RPMI8226 (cell line): Measurements from ENCODE around the gene TMEM236.
"Not testable (repeated sequence)": the region's sequence is repeated elsewhere in the genome, so short reads cannot be mapped to it uniquely, and the experiment has no call there.

Source experiments
- DNase-seq: peaks from one replicate; pipeline ENCODE4 v3.0.0-alpha.2; 2015

Gene TMEM236

DNA sequence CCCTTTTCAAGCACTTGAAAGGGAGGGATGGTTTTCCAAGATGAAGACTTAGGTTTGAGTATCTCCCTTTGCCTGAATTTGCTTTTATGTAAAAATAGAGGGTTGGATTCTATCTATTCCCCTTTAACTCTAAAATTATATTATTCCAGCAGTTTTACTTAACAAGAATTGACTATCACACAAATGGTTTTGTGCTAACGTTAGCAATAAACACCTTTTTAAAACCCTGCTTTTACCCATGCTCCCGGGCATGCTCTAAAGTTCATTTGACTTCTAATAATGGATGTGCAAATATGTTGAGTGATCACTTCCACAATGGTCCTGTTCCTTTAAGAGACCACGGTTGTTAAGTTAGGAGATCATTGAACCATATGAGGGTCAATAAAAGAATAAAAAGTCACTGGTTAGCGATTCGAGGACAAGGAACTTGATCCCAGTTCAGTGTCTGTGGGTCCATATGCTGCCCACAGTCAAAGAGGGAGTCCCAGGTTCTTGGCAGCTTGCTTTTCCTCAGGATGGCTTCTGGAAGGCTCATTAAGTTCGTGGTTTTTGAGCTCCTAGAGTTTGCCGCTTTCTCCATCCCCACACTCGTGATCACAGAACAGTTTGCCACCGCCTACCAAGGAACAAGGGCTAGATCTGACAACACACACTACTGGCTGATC, at the start of gene TMEM236:
TMEM236 (plus strand) TSS at position 421 of the 665 bp plus-strand sequence; CDS start at position 516, 95 bp downstream.
- no peak for DNase-seq

DNA sequence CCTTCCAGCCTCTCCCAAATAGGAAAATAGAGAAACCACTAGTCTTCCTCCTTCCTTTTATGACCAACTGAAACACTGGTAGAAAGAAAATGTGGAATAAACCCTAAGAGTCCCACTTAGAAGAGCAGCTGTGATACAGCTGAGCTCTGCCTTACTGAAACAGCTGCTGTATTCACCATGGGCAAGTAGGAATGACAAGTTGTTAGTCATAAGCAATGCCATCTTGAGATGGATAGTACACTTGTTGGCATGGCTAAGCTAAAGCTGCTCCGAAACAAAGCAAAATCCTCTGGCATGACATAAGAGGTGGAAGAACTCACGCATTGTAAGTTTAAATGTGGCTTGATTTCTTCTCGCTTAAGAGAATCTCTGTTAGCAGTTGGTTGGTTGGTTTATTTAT, 48.3 kb upstream of the TMEM236 start:
- DNase-seq, result no peak

DNA sequence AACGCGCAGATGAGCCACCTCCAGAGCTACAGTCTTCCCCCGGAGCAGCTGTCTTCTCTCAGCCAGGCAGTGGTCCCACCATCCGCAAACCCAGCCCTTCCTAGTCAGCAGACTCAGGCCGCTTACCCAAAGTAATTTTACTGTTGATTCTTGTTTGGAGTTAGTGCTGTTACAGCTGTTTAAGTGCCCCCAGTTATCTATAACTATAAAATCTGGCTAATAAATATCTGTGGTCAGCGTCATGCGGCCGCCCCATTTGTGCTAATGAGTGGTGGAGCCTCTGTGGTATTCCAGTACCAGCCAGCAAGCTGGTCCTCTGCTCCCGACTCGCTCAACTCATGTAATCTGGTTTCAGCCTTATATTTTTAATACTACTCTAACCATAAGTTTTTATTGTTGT, 43.2 kb upstream of the TMEM236 start:
- DNase-seq, result no peak

DNA sequence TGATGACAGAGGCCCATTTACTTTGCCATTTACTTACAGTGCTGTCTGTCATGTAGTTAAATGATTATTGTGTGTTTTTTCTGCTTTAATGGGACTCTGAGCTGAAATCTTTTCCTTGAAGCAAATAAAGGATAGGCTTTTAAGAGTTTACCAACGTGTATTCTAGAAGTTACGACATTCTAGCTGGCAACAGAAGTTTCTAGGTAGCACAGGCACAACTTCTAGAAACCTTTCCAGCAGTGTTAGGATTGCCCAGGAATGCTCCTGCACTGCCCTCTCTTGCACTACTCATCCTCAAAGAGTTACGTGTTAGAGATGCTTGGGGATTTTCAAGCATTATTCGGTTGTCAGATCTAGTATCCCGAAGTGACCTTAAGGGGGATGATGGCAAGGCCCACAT, 42.5 kb upstream of the TMEM236 start:
- DNase-seq, result no peak

DNA sequence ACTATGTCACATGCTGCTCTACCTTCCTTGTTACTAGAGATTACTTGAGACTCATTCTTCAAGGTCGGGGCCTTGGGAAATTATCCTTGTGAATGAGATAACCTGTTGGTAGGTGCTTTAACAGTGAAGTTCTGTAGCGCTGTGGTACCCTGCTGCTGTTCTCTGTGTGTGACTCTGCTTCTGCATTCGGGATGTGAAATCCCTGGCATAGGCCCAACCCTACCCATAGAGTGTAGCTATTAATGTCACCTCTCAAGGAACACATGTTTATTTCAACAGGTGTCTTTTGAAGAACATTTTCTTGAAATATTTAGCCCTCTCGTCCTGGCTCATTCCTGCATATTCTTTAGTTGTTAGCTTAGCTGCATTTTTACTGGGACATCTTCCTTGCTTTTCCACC, 41.8 kb upstream of the TMEM236 start:
- DNase-seq, result no peak

- no peak for DNase-seq
These were observed 39.9 kb upstream of the TMEM236 start for GRCh38 chr10:17712053-17712452.

DNA sequence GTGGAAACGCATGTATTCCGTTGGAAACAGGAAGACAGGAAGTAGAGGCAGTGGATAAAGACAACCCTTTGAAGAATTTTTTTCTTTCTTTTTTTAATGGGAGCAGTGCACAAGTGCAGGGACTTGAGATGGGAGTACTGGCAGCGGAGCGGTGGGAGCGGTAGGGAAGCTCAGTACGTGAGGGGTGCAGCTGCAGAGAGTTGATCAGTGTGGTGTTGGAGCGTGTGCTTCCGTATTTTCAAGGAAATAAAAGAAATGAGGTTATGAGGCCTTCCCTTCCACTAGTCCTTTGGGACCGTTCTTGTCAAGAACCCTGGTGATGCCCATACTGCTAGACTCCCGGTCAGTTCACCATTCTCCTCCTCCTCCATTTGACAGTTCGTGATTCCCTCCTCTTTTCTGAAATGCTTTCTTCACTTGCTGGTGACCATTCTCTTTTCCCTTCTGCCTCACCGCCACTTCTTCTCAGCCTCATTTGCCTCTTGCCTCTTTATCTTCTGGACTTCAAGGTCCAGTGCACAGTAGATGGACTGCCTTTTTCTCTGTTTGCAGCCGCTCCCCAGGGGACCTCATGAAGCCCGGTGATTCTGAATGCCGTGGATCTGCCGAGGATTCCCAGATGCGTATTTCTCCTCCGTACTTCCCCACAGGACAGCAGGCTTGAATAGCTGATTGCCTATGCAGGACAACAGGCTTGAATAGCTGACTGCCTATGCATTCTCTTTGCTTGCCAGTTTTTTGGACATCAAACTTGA, 39.1 kb upstream of the TMEM236 start:
- DNase-seq, result no peak

- no peak for DNase-seq
These were observed 38.2 kb upstream of the TMEM236 start for GRCh38 chr10:17713758-17714157.

DNA sequence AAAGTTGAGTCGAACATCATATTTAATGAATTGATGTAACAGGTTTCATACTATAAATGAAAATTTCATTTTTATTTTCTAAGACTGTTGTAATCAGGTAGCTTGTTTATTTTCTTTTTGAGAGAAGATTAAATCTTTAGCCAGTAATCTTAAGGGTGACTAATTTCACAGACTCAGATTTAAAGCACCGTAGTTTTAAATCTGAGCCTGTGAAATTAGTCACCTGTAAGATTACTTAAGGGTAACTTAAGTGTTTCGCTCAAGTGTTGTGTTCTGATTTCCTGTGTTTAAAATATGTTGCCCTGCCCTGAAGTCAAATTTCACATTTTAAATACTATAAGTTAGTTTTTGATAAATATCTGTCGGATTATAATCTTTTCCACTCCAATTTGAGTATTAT, 35.8 kb upstream of the TMEM236 start:
- no peak for DNase-seq

- not testable (repeated sequence) for DNase-seq
These were observed 29.5 kb upstream of the TMEM236 start for GRCh38 chr10:17722317-17723014.

DNA sequence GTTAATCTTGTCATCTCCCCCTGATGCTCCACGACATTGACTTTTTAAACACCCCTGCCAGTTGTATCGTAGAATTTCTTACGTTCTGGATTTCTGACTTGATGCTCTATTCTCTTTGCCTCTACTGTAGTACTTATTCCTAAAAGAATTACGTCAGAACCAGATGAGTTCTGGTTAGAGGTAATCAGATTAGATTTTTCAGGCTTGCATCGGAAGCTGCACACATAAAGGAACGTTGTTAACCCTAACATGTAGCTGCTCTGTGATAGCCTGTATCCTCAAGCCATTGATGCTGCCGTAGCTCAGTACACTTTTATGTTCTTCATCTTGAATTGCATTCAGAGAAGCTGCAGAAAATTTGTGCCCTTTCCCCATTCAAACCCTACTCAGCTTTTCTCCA, 26.3 kb upstream of the TMEM236 start:
- no peak for DNase-seq

GRCh38 chr10:17729630-17730029, 22.4 kb upstream of the TMEM236 start:
- no peak for DNase-seq

GRCh38 chr10:17730667-17731066, 21.3 kb upstream of the TMEM236 start:
- DNase-seq, result no peak

GRCh38 chr10:17731331-17732020, 20.5 kb upstream of the TMEM236 start:
- DNase-seq, result no peak

DNA sequence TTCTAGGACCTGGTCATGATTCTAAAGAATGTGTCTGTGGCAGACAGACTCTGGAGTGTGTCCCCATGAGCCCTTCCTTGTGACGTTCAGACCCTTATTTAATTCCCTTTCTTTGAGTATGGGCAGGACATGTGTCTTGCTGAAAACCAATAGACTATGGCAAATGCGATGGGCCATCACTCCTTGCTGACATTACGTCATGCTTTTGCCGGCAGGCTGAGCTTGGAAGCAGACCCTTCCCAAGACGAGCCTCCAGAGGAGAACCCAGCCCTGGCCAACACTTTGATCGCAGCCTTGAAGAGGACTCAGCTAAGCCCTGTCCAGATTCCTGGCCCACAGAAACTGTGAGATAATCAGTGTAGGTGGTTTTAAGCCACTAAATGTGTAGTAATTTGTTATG, 18.4 kb upstream of the TMEM236 start:
- DNase-seq, result no peak

DNA sequence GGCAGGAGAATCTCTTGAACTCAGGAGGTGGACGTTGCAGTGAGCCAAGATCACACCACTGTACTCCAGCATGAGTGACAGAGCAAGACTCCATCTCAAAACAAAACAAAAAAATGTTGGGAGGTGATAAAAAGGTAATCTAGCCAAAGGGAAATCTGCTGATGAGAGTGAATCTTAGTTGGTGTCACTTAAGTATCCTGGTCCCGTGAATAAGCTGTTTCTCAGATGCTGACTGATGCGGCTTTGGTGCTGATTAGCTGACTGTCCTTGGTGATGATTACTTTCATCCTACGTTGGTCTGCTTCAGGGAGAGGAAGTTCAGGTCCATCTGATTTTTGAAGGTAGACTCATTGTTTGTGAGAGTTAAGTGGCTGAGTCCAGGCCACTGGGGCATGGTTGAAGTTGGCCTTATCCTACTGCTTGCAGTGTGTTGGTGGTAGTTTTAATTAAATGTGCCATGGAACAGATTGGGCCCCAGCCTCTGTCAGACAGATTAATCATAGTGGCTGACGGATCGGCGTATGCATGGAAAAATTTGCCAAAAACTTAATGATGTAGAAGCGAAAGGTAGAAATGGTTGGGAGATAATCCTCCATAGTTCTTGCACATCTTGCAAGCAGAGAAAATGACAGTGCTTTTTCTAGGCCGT, 17.4 kb upstream of the TMEM236 start:
- no peak for DNase-seq

DNA sequence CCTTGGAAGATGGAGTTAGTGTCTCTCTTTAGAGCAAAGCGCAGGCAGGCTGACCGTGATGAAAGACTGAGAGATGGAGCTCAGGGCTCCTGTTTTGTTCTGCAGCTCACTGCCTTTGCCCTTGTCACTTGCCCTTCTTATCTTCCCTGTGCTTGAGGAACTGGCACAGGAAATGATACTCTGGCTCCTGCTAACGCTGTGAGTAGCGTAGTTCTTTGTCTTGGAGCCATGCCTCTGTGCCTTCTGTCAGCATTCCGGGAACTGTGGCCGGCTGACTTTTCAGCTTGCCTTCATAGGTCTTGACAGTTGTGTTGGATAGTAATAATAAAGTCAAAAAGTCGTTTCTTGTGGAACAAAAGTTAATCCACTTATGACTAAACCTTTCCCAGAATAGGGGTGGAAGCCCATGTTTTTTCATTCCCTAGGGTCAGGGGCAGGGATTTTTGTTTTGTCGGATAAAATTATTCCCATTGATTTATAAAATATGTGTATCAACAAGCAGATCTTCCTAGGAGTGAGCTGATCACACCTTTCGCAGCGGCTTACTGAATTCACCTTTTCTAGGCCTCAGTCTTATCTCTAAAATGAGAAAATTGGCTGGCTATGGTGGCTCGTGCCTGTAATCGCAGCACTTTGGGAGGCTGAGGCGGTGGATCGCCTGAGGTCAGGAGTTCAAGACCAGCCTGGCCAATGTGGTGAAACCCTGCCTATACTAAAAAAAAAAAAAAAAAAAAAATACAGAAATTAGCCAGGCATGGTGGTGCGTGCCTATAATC, 16.6 kb upstream of the TMEM236 start:
- no peak for DNase-seq

- no peak for DNase-seq
These were observed 15.8 kb upstream of the TMEM236 start for GRCh38 chr10:17736223-17736622.

DNA sequence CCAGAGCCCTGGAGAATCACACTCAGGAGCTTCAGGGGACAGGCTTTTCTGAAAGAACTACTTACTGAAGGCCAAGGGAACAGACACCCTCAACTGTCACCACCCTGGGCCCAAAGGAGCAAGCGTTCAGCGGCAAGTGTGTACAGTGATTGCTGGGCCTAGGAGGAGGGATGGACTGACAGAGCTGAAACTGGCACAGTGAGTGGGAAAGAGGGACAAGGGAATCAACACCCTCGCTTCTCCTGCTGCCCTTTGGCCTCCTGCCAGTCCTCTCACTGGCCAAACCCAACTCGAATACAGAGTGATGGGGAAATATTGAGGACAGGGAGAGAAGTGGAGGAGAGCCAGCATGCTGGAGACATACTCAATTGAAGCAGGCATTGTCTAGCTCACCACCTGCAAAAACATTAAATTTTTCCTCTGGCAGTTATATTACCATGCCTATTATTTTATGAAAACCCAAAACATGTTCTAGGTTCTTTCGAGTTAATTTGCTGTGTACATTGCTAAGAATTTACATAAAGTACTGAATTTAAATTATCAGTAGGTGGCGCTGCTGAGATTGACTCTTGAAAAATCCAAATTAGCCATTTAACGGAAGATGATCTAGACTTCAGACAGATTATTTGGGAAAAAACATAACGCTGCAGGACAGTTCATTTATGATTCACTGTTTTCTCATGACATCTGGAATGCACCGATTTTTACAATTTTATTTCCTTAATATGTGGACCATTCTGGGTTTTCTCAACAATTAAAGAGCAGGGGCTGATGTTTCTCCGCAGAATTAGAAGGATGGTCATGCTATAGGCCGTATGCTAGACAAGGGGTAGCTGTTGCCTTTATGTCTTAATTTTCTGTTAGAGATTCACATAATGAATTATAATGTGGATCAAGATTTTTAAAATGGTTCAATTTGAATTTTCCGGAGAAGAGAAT, 14.7 kb upstream of the TMEM236 start:
- peak; percentile 55 for DNase-seq

- no peak for DNase-seq
These were observed 11.3 kb upstream of the TMEM236 start for GRCh38 chr10:17740668-17741067.

GRCh38 chr10:17742918-17743317, 9.1 kb upstream of the TMEM236 start:
- peak; percentile 64 for DNase-seq
